Liver (tissue), 9 donors: ENCODE measurements around the gene PCSK4. TPM values are rescaled to one million over a fixed set of nuclear protein-coding genes. Genes with fewer than 3 reads are reported as not detected.

ENCODE experiments used
- DNase-seq: peaks from one replicate; pipeline ENCODE4 v3.0.0-alpha.2; 2017; ENCODE audit warnings: low spot score
- H3K27ac ChIP-seq, 2 donors: one replicate each; pipeline ENCODE4 v1.7.0; 2013; ENCODE audit warnings: inconsistent platforms in 2 of 2, low read length in 2 of 2, control low read depth in 1 of 2, low read depth in 1 of 2, mild to moderate bottlenecking in 1 of 2
- H3K27me3 ChIP-seq, 4 donors: one replicate each; pipeline versions ENCODE4 v1.6.1 to v1.7.0; 2013; ENCODE audit warnings: low read length in 3 of 4, inconsistent platforms in 1 of 4, mild to moderate bottlenecking in 1 of 4, moderate library complexity in 1 of 4; ENCODE audit not compliant: control insufficient read depth in 4 of 4, insufficient read depth in 4 of 4
- H3K36me3 ChIP-seq, 4 donors: one replicate each; pipeline versions ENCODE4 v1.6.1 to v1.7.0; 2013; ENCODE audit warnings: low read length in 3 of 4, mild to moderate bottlenecking in 3 of 4, low read depth in 1 of 4, moderate library complexity in 1 of 4; ENCODE audit not compliant: control insufficient read depth in 4 of 4, insufficient read depth in 3 of 4
- H3K4me1 ChIP-seq, 4 donors: one replicate each; pipeline versions ENCODE4 v1.6.1 to v1.7.0; 2013; ENCODE audit warnings: low read length in 3 of 4, mild to moderate bottlenecking in 3 of 4, moderate library complexity in 1 of 4; ENCODE audit not compliant: control insufficient read depth in 4 of 4, insufficient read depth in 4 of 4
- H3K4me3 ChIP-seq, 3 donors: one replicate each; pipeline versions ENCODE4 v1.6.1 to v1.7.0; 2013; ENCODE audit warnings: low read length in 3 of 3, control low read depth in 1 of 3, low read depth in 1 of 3, mild to moderate bottlenecking in 1 of 3
- H3K9ac ChIP-seq, 2 donors: one replicate each; pipeline ENCODE4 v1.7.0; 2013; ENCODE audit warnings: low read length in 2 of 2, mild to moderate bottlenecking in 2 of 2, moderate library complexity in 2 of 2, control low read depth in 1 of 2, low read depth in 1 of 2
- H3K9me3 ChIP-seq, 4 donors: one replicate each; pipeline versions ENCODE4 v1.6.1 to v1.7.0; 2013; ENCODE audit warnings: low read length in 3 of 4; ENCODE audit not compliant: control insufficient read depth in 4 of 4
- ATF3 ChIP-seq: IDR thresholded peaks from 2 replicates; pipeline ENCODE4 v1.6.1; 2016; ENCODE audit warnings: antibody characterized with exemption
- CTCF ChIP-seq: fragments of 150-350 bp; IDR thresholded peaks from 2 replicates; pipeline ENCODE4 v1.5.1; 2017; ENCODE audit warnings: improper control_type of control experiment, low read depth, low read length; ENCODE audit not compliant: missing input control
- EGR1 ChIP-seq, 2 donors: IDR thresholded peaks; 2 replicates each; pipeline ENCODE4 v1.6.1; 2016 to 2018; ENCODE audit warnings: antibody characterized with exemption in 2 of 2, low read depth in 2 of 2
- FOXA1 ChIP-seq: IDR thresholded peaks from 2 replicates; pipeline ENCODE4 v1.6.1; 2016; ENCODE audit warnings: antibody characterized with exemption
- FOXA2 ChIP-seq: IDR thresholded peaks from 2 replicates; pipeline ENCODE4 v1.6.1; 2016; ENCODE audit warnings: antibody characterized with exemption
- GABPA ChIP-seq, 2 donors: IDR thresholded peaks in 1 of 2; conservative IDR thresholded peaks in 1 of 2; 2 replicates each; pipeline ENCODE4 v1.6.1; 2016; ENCODE audit warnings: antibody characterized with exemption in 2 of 2, mild to moderate bottlenecking in 1 of 2, moderate library complexity in 1 of 2
- HNF4A ChIP-seq, 2 donors: conservative IDR thresholded peaks; 2 replicates each; pipeline ENCODE4 v1.6.1; 2016; ENCODE audit warnings: antibody characterized with exemption in 2 of 2, mild to moderate bottlenecking in 2 of 2
- HNF4G ChIP-seq: IDR thresholded peaks from 2 replicates; pipeline ENCODE4 v1.6.1; 2016; ENCODE audit warnings: antibody characterized with exemption
- JUND ChIP-seq, 2 donors: IDR thresholded peaks; 2 replicates each; pipeline ENCODE4 v1.6.1; 2016; ENCODE audit warnings: antibody characterized with exemption in 2 of 2
- MAX ChIP-seq: IDR thresholded peaks from 2 replicates; pipeline ENCODE4 v1.6.1; 2016; ENCODE audit warnings: antibody characterized with exemption
- NR2F2 ChIP-seq: IDR thresholded peaks from 2 replicates; pipeline ENCODE4 v1.6.1; 2016; ENCODE audit warnings: antibody characterized with exemption
- RAD21 ChIP-seq, 2 donors: IDR thresholded peaks; 2 replicates each; pipeline ENCODE4 v1.6.1; 2016; ENCODE audit warnings: antibody characterized with exemption in 2 of 2, mild to moderate bottlenecking in 2 of 2
- REST ChIP-seq: IDR thresholded peaks from 2 replicates; pipeline ENCODE4 v1.6.1; 2016; ENCODE audit warnings: antibody characterized with exemption, mild to moderate bottlenecking
- RXRA ChIP-seq, 2 donors: IDR thresholded peaks; 2 replicates each; pipeline ENCODE4 v1.6.1; 2017 to 2018; ENCODE audit warnings: antibody characterized with exemption in 2 of 2, mild to moderate bottlenecking in 1 of 2
- SP1 ChIP-seq: IDR thresholded peaks from 2 replicates; pipeline ENCODE4 v1.6.1; 2018; ENCODE audit warnings: antibody characterized with exemption, mild to moderate bottlenecking
- TAF1 ChIP-seq: conservative IDR thresholded peaks from 2 replicates; pipeline ENCODE4 v1.6.1; 2016; ENCODE audit warnings: antibody characterized with exemption, mild to moderate bottlenecking
- YY1 ChIP-seq: IDR thresholded peaks from 2 replicates; pipeline ENCODE4 v1.6.1; 2016; ENCODE audit warnings: antibody characterized with exemption, mild to moderate bottlenecking
- ZBTB33 ChIP-seq: IDR thresholded peaks from 2 replicates; pipeline ENCODE4 v1.6.1; 2016; ENCODE audit warnings: antibody characterized with exemption
- WGBS: extraction: QIAGEN DNeasy Blood & Tissue Kit; methylation state at CpG from one replicate; pipeline ENCODE4 v1.1.7; 2013; 5-methylcytosine and 5-hydroxymethylcytosine counted together
- polyA plus RNA-seq, 2 donors: library from polyadenylated mRNA; stranded (reverse) in 1 of 2; unstranded in 1 of 2; fragments of 200-250 nt in 1 of 2; fragments of >200 nt in 1 of 2; fragmentation: Nextera tagmentation in 1 of 2; extraction: Ambion mirVana in 1 of 2; gene quantifications; one replicate each; pipeline versions ENCODE4 v1.2.1 to v1.2.3, GENCODE V29; 2013 to 2015
- total RNA-seq, 2 donors: library from RNA; depleted of rRNA; stranded (reverse); fragments of >200 nt; gene quantifications; one replicate each; pipeline ENCODE4 v1.2.3, GENCODE V29; 2014
- donor health status: healthy.
- donor health status: healthy.
- donor health status: healthy.
- donor health status: healthy.
- donor health status: healthy.

The PCSK4 gene
- total and polyA plus RNA-seq, 4 donors: 0.60 to 2.6 (median 1.9) TPM

- no peaks in the 10 kb centered on the region for H3K9me3 ChIP-seq
- no peak for DNase-seq
- no peak overlapping the region for H3K9ac ChIP-seq
- peaks cover 0 to 1% (median 0%) of the 10 kb centered on the region in 4 donors for H3K36me3 ChIP-seq
- TF ChIP-seq REST (no peak), YY1 (no peak)
- H3K27ac ChIP-seq: no peak overlapping the region
- peaks cover 3 to 21% (median 9%) of the 10 kb centered on the region in 4 donors for H3K27me3 ChIP-seq
- H3K4me1 ChIP-seq: peaks cover 0 to 23% (median 2%) of the 10 kb centered on the region in 4 donors
- H3K4me3 ChIP-seq: no peak overlapping the region
- 31% methylated on average over 43 of the region's 43 CpGs for WGBS
Observed at GRCh38 chr19:1456121-1456900, 33.8 kb downstream of the PCSK4 start.

- H3K27ac ChIP-seq: no peak overlapping the region
- TF ChIP-seq SP1 (no peak), NR2F2 (no peak), CTCF (no peak), RAD21 (IDR thresholded peaks at IDR 0.05) (no peak), HNF4A (conservative IDR thresholded peaks at IDR 0.05) (no peak), ZBTB33 (no peak), REST (no peak), FOXA1 (no peak), HNF4G (no peak), GABPA (IDR thresholded peaks at IDR 0.05 in 1 of 2, conservative IDR thresholded peaks at IDR 0.05 in 1 of 2) (no peak), MAX (no peak), FOXA2 (no peak), TAF1 (no peak), YY1 (no peak), ATF3 (no peak), RXRA (IDR thresholded peaks at IDR 0.05) (no peak), JUND (IDR thresholded peaks at IDR 0.05) (no peak), EGR1 (IDR thresholded peaks at IDR 0.05; ENCODE audit: low read depth in 2 of 2) (no peak)
- H3K9me3 ChIP-seq: no peaks in the 10 kb centered on the region
- WGBS: 8% methylated on average over 42 of the region's 42 CpGs
- peak; percentile 76 for DNase-seq
- H3K4me3 ChIP-seq: no peak overlapping the region
- H3K4me1 ChIP-seq: peaks cover 0 to 23% (median 2%) of the 10 kb centered on the region in 4 donors
- H3K27me3 ChIP-seq: peaks cover 7 to 24% (median 11%) of the 10 kb centered on the region in 4 donors
- H3K9ac ChIP-seq: no peak overlapping the region
- peaks cover 0 to 1% (median 0%) of the 10 kb centered on the region in 4 donors for H3K36me3 ChIP-seq
Observed at GRCh38 chr19:1455336-1456120, 34.6 kb downstream of the PCSK4 start.
